ENCODE measurements around the gene APBB1. TPM values are rescaled to one million over a fixed set of nuclear protein-coding genes. Genes with fewer than 3 reads are reported as not detected.
A peak's percentile ranks its signal among the peaks of the same experiment; 100 is the strongest.

APBB1 gene
- total RNA-seq (100 to 1,000 TPM; 117 to 154 TPM), polyA plus RNA-seq (ENCODE audit: insufficient read length in 2 of 2) (100 to 1,000 TPM; 271 to 282 TPM)
- long read RNA-seq, donor 1, transcript APBB1-202 (14 exons, 2,619 nt) = minor isoform, 6 of 106 reads
- long read RNA-seq, donor 1, transcript APBB1-205 (3 exons, 1,229 nt) = minor isoform, 5 of 106 reads
- long read RNA-seq, donor 1, transcript APBB1-201 (14 exons, 2,636 nt) = major isoform, 63 of 106 reads
- long read RNA-seq, donor 1, partial matches to known transcripts = 28 of 106 reads
- long read RNA-seq, donor 1, other reads (novel, unspliced or antisense) = 0 of 106 reads
- long read RNA-seq, donor 2, transcript APBB1-201 (14 exons, 2,636 nt) = major isoform, 10 of 47 reads
- long read RNA-seq, donor 2, partial matches to known transcripts = 36 of 47 reads
- long read RNA-seq, donor 2, other reads (novel, unspliced or antisense) = 0 of 47 reads
- long read RNA-seq, donor 3, transcript APBB1-201 (14 exons, 2,636 nt) = major isoform, 18 of 59 reads
- long read RNA-seq, donor 3, partial matches to known transcripts = 33 of 59 reads
- long read RNA-seq, donor 3, other reads (novel, unspliced or antisense) = 0 of 59 reads
- long read RNA-seq, donor 4, transcript APBB1-201 (14 exons, 2,636 nt) = major isoform, 11 of 19 reads
- long read RNA-seq, donor 4, partial matches to known transcripts = 7 of 19 reads
- long read RNA-seq, donor 4, other reads (novel, unspliced or antisense) = 0 of 19 reads

DNA sequence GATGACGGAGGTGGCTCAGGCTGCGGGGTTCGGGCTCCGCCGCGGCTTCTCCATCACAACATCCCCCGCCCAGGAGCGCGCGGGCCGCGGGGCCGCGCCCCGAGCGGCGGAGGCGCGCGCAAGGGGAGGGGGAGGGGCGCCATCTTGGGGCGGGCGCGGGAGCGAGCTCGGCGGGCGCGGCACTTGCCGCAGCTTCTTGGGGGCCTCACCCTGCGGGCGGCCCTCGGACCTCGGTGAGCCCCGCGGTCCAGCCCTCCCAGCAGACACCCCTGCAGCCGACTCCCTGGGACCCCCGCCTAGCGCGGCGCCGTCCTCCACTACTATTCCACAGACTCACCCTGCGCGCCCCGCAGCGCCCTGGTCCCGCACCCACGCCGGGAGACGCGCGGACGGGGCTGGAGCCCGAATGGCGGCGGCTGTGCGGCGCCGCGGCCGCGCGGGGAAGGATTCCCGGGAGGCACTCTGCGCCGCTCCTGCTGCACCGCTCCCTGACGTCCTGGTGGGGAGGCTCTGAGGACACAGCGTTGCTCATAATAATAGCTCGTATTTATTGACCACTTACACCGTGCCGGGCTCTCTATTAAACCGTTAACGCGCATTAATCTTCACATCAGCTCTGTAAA, at the start of gene APBB1:
TSS of gene APBB1 (minus strand) at position 86 of the 623 bp plus-strand sequence. CDS start 7,747 bp downstream, outside the sequence.
- H3K27me3 ChIP-seq (ENCODE audit: control insufficient read depth, insufficient read depth, low read length) = no peaks in the 10 kb centered on the region
- no peaks in the 10 kb centered on the region for H3K9me3 ChIP-seq (ENCODE audit: control insufficient read depth, insufficient read depth, low read length)
- peaks cover 3% of the 10 kb centered on the region for H3K36me3 ChIP-seq (ENCODE audit: control insufficient read depth, insufficient read depth, low read length)
- DNase-seq (ENCODE audit: low read depth in 4 of 6, low spot score in 6 of 6) = peak; percentile 65 to 96 (median 78)
- peak within 1 kb of the TSS; percentile 67 for H3K4me3 ChIP-seq (ENCODE audit: low read depth, low read length)
- WGBS (ENCODE audit: insufficient coverage) = 1% methylated on average over 63 of the region's 75 CpGs
- H3K4me1 ChIP-seq (ENCODE audit: control insufficient read depth, insufficient read depth, low read length) = peaks cover 16% of the 10 kb centered on the region
- peak within 1 kb of the TSS; percentile 88 for H3K27ac ChIP-seq (ENCODE audit: low read depth, low read length)

DNA sequence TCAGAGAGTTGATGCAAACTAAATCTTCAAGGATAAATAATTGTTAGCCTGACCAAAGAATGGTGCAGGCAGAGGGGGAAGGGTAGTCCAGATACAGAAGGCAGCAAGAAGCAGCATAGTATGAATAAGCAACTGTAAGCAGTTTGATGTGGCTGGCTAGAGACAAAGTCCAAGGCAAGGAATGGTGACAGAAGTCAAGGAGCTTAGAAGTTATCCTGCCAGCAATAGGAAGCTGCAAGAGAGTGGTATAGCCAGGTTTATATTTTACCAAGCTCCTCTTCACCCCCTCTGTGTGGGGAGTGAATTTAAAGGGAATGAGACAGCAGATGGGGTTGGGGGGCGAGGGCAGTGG, 40.2 kb upstream of the APBB1 start:
- H3K4me1 ChIP-seq (ENCODE audit: control insufficient read depth, insufficient read depth, low read length) = no peaks in the 10 kb centered on the region
- no peak for DNase-seq (ENCODE audit: low read depth in 4 of 6, low spot score in 6 of 6)
- no peak overlapping the region for H3K4me3 ChIP-seq (ENCODE audit: low read depth, low read length)
- peaks cover 74% of the 10 kb centered on the region for H3K36me3 ChIP-seq (ENCODE audit: control insufficient read depth, insufficient read depth, low read length)
- WGBS (ENCODE audit: insufficient coverage) = 100% methylated on average over 1 of the region's 1 CpG
- no peak overlapping the region for H3K27ac ChIP-seq (ENCODE audit: low read depth, low read length)
- H3K27me3 ChIP-seq (ENCODE audit: control insufficient read depth, insufficient read depth, low read length) = no peaks in the 10 kb centered on the region
- no peaks in the 10 kb centered on the region for H3K9me3 ChIP-seq (ENCODE audit: control insufficient read depth, insufficient read depth, low read length)

DNA sequence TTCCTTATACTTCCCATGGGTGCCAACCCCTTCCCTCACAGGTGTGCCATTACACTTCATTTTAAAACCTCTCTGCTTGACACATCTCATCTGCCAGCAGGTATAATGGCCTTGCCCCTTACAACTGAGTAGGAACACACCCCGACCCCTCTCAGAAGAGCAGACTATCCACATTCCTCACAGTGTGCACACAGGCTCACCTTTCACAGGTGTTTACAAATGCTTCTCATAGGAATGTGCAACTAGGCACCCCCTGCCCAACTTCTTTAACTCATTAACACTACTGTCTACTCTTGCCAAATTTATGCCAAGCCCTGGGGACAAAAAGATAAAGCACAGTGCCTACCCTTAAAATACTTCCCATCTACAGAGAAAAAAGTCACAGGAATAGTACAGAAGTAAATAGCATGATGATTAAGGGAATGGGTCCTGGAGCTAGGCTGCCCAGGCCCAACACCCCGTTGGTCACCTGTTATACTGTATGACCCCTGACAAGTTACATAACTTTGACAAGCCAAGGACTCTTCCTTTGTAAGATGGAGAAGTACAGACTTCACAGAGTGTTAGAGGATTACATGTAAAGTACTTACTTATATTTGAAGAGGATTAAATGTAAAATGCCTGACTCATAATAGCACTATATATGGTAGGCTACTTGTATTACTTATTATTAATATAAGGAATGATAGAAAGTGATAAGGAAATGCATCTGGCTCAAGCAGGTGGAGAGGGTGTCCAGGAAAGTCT, 39.6 kb upstream of the APBB1 start:
- WGBS (ENCODE audit: insufficient coverage) = 100% methylated on average over 1 of the region's 2 CpGs
- Histone ChIP-seq H3K4me1 (ENCODE audit: control insufficient read depth, insufficient read depth, low read length) (no peaks in the 10 kb centered on the region), H3K27me3 (ENCODE audit: control insufficient read depth, insufficient read depth, low read length) (no peaks in the 10 kb centered on the region), H3K27ac (ENCODE audit: low read depth, low read length) (no peak overlapping the region), H3K4me3 (ENCODE audit: low read depth, low read length) (no peak overlapping the region), H3K9me3 (ENCODE audit: control insufficient read depth, insufficient read depth, low read length) (no peaks in the 10 kb centered on the region), H3K36me3 (ENCODE audit: control insufficient read depth, insufficient read depth, low read length) (peaks cover 71% of the 10 kb centered on the region)
- no peak for DNase-seq (ENCODE audit: low read depth in 4 of 6, low spot score in 6 of 6)

DNA sequence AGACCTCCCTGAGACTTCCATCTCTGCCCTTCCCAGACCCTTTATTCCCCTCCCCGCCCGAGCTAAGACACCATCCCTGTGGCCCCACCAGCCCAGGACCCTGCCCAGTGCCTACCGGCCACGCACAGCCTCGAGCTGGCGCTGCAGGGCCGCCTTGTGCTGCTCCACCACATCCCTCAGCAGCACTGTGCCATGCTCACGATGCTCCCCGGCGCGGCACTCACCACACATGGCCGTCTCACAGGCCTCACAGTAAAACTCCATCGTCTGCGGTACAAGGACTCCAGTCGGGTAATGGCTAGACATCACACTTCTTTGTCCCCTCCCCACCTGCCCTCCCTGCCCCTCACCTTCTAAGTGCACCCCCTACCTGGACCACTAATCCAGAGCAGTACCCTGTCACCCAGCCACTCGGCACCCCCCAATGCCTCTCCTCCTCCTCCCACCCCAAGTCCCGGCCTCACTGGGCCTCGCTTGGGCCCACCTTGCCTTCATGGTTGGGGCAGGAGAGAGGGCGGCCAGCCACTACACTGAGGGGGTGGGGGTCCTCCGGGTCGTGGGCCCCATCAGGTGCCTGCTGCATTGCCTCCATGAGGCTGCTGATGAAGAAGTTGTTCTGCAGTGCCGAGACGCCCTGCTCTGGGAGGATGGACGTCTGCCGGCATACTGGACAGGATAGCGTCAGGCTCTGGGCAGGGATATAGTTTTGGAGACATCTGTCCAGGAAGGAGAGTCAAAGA, 38.9 kb upstream of the APBB1 start:
- Histone ChIP-seq H3K4me1 (ENCODE audit: control insufficient read depth, insufficient read depth, low read length) (no peaks in the 10 kb centered on the region), H3K36me3 (ENCODE audit: control insufficient read depth, insufficient read depth, low read length) (peaks cover 69% of the 10 kb centered on the region), H3K27me3 (ENCODE audit: control insufficient read depth, insufficient read depth, low read length) (no peaks in the 10 kb centered on the region), H3K27ac (ENCODE audit: low read depth, low read length) (no peak overlapping the region), H3K9me3 (ENCODE audit: control insufficient read depth, insufficient read depth, low read length) (no peaks in the 10 kb centered on the region), H3K4me3 (ENCODE audit: low read depth, low read length) (no peak overlapping the region)
- WGBS (ENCODE audit: insufficient coverage) = 95% methylated on average over 18 of the region's 26 CpGs
- no peak for DNase-seq (ENCODE audit: low read depth in 4 of 6, low spot score in 6 of 6)

DNA sequence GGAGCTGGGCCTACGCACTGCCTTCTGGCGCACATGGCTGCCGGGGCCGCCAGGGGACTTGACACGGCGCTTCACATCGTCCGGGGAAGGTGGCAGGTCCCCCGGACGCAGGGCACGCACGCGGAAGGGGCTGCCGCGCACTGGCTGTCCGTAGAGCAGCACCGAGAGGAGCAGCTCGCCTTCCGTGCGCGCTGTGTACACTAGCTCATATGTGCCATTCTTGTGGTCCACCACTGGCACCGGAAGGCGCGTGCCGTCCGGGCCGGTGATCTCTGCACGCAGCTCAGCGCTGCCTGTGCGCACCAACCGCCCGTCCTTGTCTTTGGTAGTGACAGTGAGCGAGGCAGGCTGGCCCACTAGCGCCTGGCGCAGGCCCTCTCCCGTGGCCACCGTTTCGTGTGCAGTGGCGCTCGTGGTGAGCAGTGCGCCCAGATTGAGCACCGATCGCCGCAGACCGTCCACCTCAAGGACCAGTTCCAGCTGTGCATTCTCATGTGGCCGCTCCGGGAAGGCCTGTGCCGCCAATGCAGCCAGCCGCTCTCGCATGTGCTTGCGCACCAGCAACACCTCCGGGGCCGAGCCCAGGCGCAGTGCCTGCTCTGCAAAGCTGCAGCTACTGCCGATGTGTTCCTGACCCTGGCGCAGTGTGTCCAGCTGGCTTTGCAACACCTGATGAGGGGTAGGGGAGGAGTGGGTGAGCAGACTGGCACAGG, 37.6 kb upstream of the APBB1 start:
- Histone ChIP-seq H3K4me1 (ENCODE audit: control insufficient read depth, insufficient read depth, low read length) (no peaks in the 10 kb centered on the region), H3K36me3 (ENCODE audit: control insufficient read depth, insufficient read depth, low read length) (peaks cover 72% of the 10 kb centered on the region)
- 96% methylated on average over 56 of the region's 56 CpGs for WGBS (ENCODE audit: insufficient coverage)

DNA sequence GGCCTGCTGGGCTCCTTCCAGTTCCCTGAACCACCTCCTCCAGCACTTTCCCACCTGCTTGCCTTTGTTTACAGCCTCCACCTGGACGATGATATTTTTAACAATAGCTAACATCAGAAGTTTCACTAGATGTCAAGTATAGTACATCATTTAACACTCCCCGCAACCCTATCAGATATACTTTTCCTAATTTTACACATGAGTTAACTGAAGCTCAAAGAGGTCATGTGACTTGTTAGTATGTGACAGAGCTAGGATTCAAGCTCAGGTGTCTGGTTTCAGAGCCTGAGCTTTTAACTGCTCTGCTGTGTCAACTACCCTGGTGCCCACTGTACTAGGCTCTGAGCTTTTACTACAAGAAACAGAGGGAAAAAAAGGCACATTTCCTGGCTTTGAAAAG, 36.2 kb upstream of the APBB1 start:
- no peaks in the 10 kb centered on the region for H3K4me1 ChIP-seq (ENCODE audit: control insufficient read depth, insufficient read depth, low read length)
- H3K27me3 ChIP-seq (ENCODE audit: control insufficient read depth, insufficient read depth, low read length) = no peaks in the 10 kb centered on the region
- H3K27ac ChIP-seq (ENCODE audit: low read depth, low read length) = no peak overlapping the region
- H3K36me3 ChIP-seq (ENCODE audit: control insufficient read depth, insufficient read depth, low read length) = peaks cover 73% of the 10 kb centered on the region
- no peak for DNase-seq (ENCODE audit: low read depth in 4 of 6, low spot score in 6 of 6)
- H3K9me3 ChIP-seq (ENCODE audit: control insufficient read depth, insufficient read depth, low read length) = no peaks in the 10 kb centered on the region
- 71% methylated on average over 1 of the region's 2 CpGs for WGBS (ENCODE audit: insufficient coverage)
- H3K4me3 ChIP-seq (ENCODE audit: low read depth, low read length) = no peak overlapping the region

More for the DNA sequence above, 37.6 kb upstream of the APBB1 start:
- Histone ChIP-seq H3K9me3 (ENCODE audit: control insufficient read depth, insufficient read depth, low read length) (no peaks in the 10 kb centered on the region), H3K27ac (ENCODE audit: low read depth, low read length) (no peak overlapping the region), H3K4me3 (ENCODE audit: low read depth, low read length) (no peak overlapping the region), H3K27me3 (ENCODE audit: control insufficient read depth, insufficient read depth, low read length) (no peaks in the 10 kb centered on the region)
- no peak for DNase-seq (ENCODE audit: low read depth in 4 of 6, low spot score in 6 of 6)

DNA sequence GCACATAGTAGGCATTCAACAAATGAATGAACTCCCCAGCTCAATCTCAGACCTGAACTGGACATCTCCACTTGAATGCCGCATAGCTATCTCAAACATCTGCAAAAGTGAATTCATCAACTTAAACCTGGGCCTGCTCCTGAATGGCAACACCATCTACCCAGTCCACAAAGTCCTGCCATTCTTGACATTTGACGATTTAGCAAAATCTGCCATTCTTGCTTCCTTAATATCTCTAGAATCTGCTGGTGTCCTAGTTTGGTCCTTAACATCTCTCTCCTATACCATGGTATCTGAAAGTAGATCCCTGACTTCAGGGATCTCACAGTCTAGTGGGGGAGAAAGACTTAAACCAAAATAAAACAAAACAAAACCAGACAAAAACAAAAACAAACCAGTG, 34.3 kb upstream of the APBB1 start:
- no peak overlapping the region for H3K4me3 ChIP-seq (ENCODE audit: low read depth, low read length)
- H3K9me3 ChIP-seq (ENCODE audit: control insufficient read depth, insufficient read depth, low read length) = no peaks in the 10 kb centered on the region
- peaks cover 81% of the 10 kb centered on the region for H3K36me3 ChIP-seq (ENCODE audit: control insufficient read depth, insufficient read depth, low read length)
- no peak for DNase-seq (ENCODE audit: low read depth in 4 of 6, low spot score in 6 of 6)
- no peak overlapping the region for H3K27ac ChIP-seq (ENCODE audit: low read depth, low read length)
- 94% methylated on average over 2 of the region's 2 CpGs for WGBS (ENCODE audit: insufficient coverage)
- no peaks in the 10 kb centered on the region for H3K4me1 ChIP-seq (ENCODE audit: control insufficient read depth, insufficient read depth, low read length)
- H3K27me3 ChIP-seq (ENCODE audit: control insufficient read depth, insufficient read depth, low read length) = no peaks in the 10 kb centered on the region

DNA sequence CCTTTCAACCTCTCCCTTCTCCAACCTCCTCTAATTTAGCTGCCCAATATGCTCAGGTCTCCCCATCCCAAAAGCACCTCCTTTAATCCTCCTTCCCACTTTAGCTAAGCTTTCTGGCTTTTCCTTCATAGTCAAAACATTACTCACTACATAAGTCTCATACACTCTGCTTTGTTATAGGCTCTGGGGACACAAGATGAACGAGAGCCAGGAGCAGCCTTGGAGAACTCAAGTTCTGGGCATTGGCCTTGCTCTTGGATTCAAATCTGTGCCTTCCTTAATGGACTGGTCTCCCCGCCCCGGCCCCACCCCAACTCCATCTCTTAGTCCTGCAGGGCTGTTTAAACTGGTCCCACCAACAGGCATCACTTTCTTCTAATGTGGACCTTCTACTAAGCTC, 33.3 kb upstream of the APBB1 start:
- DNase-seq (ENCODE audit: low read depth in 4 of 6, low spot score in 6 of 6) = no peak
- H3K27me3 ChIP-seq (ENCODE audit: control insufficient read depth, insufficient read depth, low read length) = no peaks in the 10 kb centered on the region
- H3K27ac ChIP-seq (ENCODE audit: low read depth, low read length) = no peak overlapping the region
- peaks cover 74% of the 10 kb centered on the region for H3K36me3 ChIP-seq (ENCODE audit: control insufficient read depth, insufficient read depth, low read length)
- H3K4me3 ChIP-seq (ENCODE audit: low read depth, low read length) = no peak overlapping the region
- no peaks in the 10 kb centered on the region for H3K9me3 ChIP-seq (ENCODE audit: control insufficient read depth, insufficient read depth, low read length)
- WGBS (ENCODE audit: insufficient coverage) = 86% methylated on average over 1 of the region's 3 CpGs
- no peaks in the 10 kb centered on the region for H3K4me1 ChIP-seq (ENCODE audit: control insufficient read depth, insufficient read depth, low read length)
